GM12892 (cell line): Measurements from ENCODE around the gene ERFL.

Source experiments
- POLR2A ChIP-seq: IDR thresholded peaks from 2 replicates; pipeline ENCODE4 v1.6.1; 2011; ENCODE audit warnings: low read depth, low read length, control low read depth
- TAF1 ChIP-seq: IDR thresholded peaks from 2 replicates; pipeline ENCODE4 v1.6.1; 2011; ENCODE audit warnings: low read depth, mild to moderate bottlenecking, control low read depth, low read length, borderline replicate concordance

- no peak for TF ChIP-seq TAF1
- TF ChIP-seq POLR2A = no peak
These were observed 17.8 kb downstream of the ERFL start for GRCh38 chr19:41910240-41910991.
